H1 (cell line): ENCODE data around the gene NLRP1. TPM values are rescaled to one million over a fixed set of nuclear protein-coding genes. Genes with fewer than 3 reads are reported as not detected.

ENCODE experiments used
- CTCF ChIA-PET: fragments of 300-600 bp; sonication (Branson Sonifier 250); formaldehyde crosslinking; loops from one replicate; lab custom pipeline; 2021; ENCODE audit not compliant: partially characterized antibody; lab: Charles Lee
- POLR2A ChIA-PET: fragments of 300-600 bp; sonication (Branson Sonifier 250); formaldehyde crosslinking; loops from one replicate; lab custom pipeline; 2021; ENCODE audit warnings: inconsistent platforms; ENCODE audit not compliant: partially characterized antibody; lab: Charles Lee
- DNase-seq, 2 experiments: peaks; one replicate each; pipeline versions ENCODE4 v3.0.0 to v3.0.0-alpha.2; 2010 to 2022; ENCODE audit warnings: low spot score in 2 of 2, low read depth in 1 of 2, mixed read lengths in 1 of 2
- FAIRE-seq: peaks from 2 replicates; lab custom pipeline; 2011; peaks lifted over from hg19 to GRCh38; lab: Jason Lieb, UNC
- H2AFZ ChIP-seq: 2 replicates; pipeline ENCODE4 v1.8.1; 2012; ENCODE audit warnings: low read length, inconsistent platforms
- H2AK5ac ChIP-seq: 2 replicates; pipeline ENCODE4 v1.6.1; 2013; ENCODE audit warnings: low read depth, low read length
- H2BK120ac ChIP-seq: replicated peaks from 2 replicates; pipeline ENCODE3; 2013; ENCODE audit warnings: low read depth, low read length, inconsistent platforms
- H2BK12ac ChIP-seq: 2 replicates; pipeline ENCODE4 v1.6.1; 2013; ENCODE audit warnings: low read depth, low read length
- H2BK15ac ChIP-seq: 2 replicates; pipeline ENCODE4 v1.6.1; 2013; ENCODE audit warnings: low read length
- H2BK20ac ChIP-seq: 2 replicates; pipeline ENCODE4 v1.6.1; 2013; ENCODE audit warnings: low read length
- H2BK5ac ChIP-seq: 2 replicates; pipeline ENCODE4 v1.6.1; 2013; ENCODE audit warnings: low read depth, low read length
- H3K14ac ChIP-seq: 2 replicates; pipeline ENCODE4 v1.6.1; 2013; ENCODE audit warnings: inconsistent platforms; ENCODE audit not compliant: insufficient read length
- H3K18ac ChIP-seq: 2 replicates; pipeline ENCODE4 v1.6.1; 2013; ENCODE audit warnings: low read length; ENCODE audit errors: extremely low read depth
- H3K23ac ChIP-seq: 2 replicates; pipeline ENCODE4 v1.6.1; 2013; ENCODE audit warnings: inconsistent platforms; ENCODE audit not compliant: insufficient read length
- H3K23me2 ChIP-seq: 2 replicates; pipeline ENCODE4 v1.6.1; 2013; ENCODE audit warnings: low read depth, low read length
- H3K27ac ChIP-seq: 2 replicates; pipeline ENCODE4 v1.6.1; 2011; ENCODE audit warnings: low read depth, low read length, inconsistent platforms
- H3K27me3 ChIP-seq, 4 experiments: replicated peaks in 1 of 4; 1 replicate in 1 of 4; 2 replicates in 3 of 4; pipeline versions ENCODE4 v1.6.1 to v1.8.1; 2011 to 2013; ENCODE audit warnings: low read length in 3 of 4, mild to moderate bottlenecking in 3 of 4, inconsistent platforms in 2 of 4, mixed read lengths in 2 of 4, moderate library complexity in 1 of 4; ENCODE audit not compliant: control insufficient read depth in 3 of 4, insufficient read depth in 3 of 4; ENCODE audit errors: extremely low read depth in 1 of 4
- H3K36me3 ChIP-seq, 4 experiments: 2 replicates each; pipeline versions ENCODE4 v1.6.1 to v1.8.1; 2011 to 2013; ENCODE audit warnings: mild to moderate bottlenecking in 4 of 4, low read length in 3 of 4, moderate library complexity in 2 of 4, control low read depth in 1 of 4, inconsistent platforms in 1 of 4; ENCODE audit not compliant: insufficient read depth in 4 of 4, control insufficient read depth in 2 of 4
- H3K4ac ChIP-seq: replicated peaks from 2 replicates; pipeline ENCODE3; 2013; ENCODE audit warnings: low read length, low read depth, mixed read lengths, inconsistent platforms; ENCODE audit not compliant: insufficient read length
- H3K4me1 ChIP-seq, 4 experiments: replicated peaks in 1 of 4; 1 replicate in 1 of 4; 2 replicates in 3 of 4; pipeline versions ENCODE4 v1.6.1 to v1.8.1; 2011 to 2013; ENCODE audit warnings: low read length in 3 of 4, inconsistent platforms in 2 of 4, mixed read lengths in 1 of 4; ENCODE audit not compliant: insufficient read depth in 4 of 4, control insufficient read depth in 3 of 4
- H3K4me2 ChIP-seq, 2 experiments: 2 replicates each; pipeline versions ENCODE4 v1.6.1 to v1.8.1; 2011 to 2013; ENCODE audit warnings: low read depth in 2 of 2, low read length in 2 of 2, control low read depth in 1 of 2, inconsistent platforms in 1 of 2, mild to moderate bottlenecking in 1 of 2; ENCODE audit not compliant: insufficient read depth in 1 of 2
- H3K4me3 ChIP-seq, 4 experiments: fragments of 200-600, 300-600 bp in 1 of 4; sonication (generic), shearing (Covaris generic), sonication (Bioruptor Twin) in 1 of 4; 2 replicates each; pipeline versions ENCODE4 v1.5.1 to v1.8.1; 2011 to 2016; ENCODE audit warnings: low read length in 4 of 4, low read depth in 3 of 4, control low read depth in 2 of 4, inconsistent platforms in 2 of 4, mild to moderate bottlenecking in 2 of 4, mixed read lengths in 1 of 4, moderate library complexity in 1 of 4; ENCODE audit not compliant: insufficient read depth in 2 of 4; ENCODE audit errors: extremely low read depth in 1 of 4
- H3K56ac ChIP-seq: replicated peaks from 2 replicates; pipeline ENCODE3; 2013; ENCODE audit warnings: low read depth, mild to moderate bottlenecking, mixed read lengths, low read length, inconsistent platforms; ENCODE audit not compliant: insufficient read length
- H3K79me1 ChIP-seq: 2 replicates; pipeline ENCODE4 v1.6.1; 2013; ENCODE audit warnings: low read depth, low read length, control low read depth
- H3K79me2 ChIP-seq, 2 experiments: 2 replicates each; pipeline versions ENCODE4 v1.6.1 to v1.8.1; 2012 to 2013; ENCODE audit warnings: low read length in 2 of 2, mild to moderate bottlenecking in 2 of 2, inconsistent platforms in 1 of 2; ENCODE audit not compliant: insufficient read depth in 2 of 2, control insufficient read depth in 1 of 2
- H3K9ac ChIP-seq, 4 experiments: replicated peaks in 1 of 4; 1 replicate in 1 of 4; 2 replicates in 3 of 4; pipeline versions ENCODE4 v1.6.1 to v1.8.1; 2011 to 2013; ENCODE audit warnings: low read depth in 3 of 4, low read length in 3 of 4, control low read depth in 2 of 4, mild to moderate bottlenecking in 2 of 4, moderate library complexity in 2 of 4, inconsistent platforms in 1 of 4; ENCODE audit errors: extremely low read depth in 1 of 4
- H3K9me3 ChIP-seq, 2 experiments: 2 replicates each; pipeline versions ENCODE4 v1.6.1 to v1.8.1; 2012 to 2013; ENCODE audit warnings: mild to moderate bottlenecking in 2 of 2, moderate library complexity in 2 of 2, control low read depth in 1 of 2, inconsistent platforms in 1 of 2, low read depth in 1 of 2, low read length in 1 of 2, mixed read lengths in 1 of 2; ENCODE audit not compliant: insufficient read depth in 2 of 2
- H4K20me1 ChIP-seq, 2 experiments: replicated peaks in 1 of 2; 2 replicates each; pipeline versions ENCODE3 to v1.8.1; 2011 to 2013; ENCODE audit warnings: inconsistent platforms in 2 of 2, low read length in 2 of 2, mild to moderate bottlenecking in 1 of 2; ENCODE audit not compliant: insufficient read depth in 2 of 2, control insufficient read depth in 1 of 2
- H4K5ac ChIP-seq: 2 replicates; pipeline ENCODE4 v1.6.1; 2013; ENCODE audit warnings: low read length, low read depth, mixed read lengths, inconsistent platforms; ENCODE audit not compliant: insufficient read length
- H4K8ac ChIP-seq: 2 replicates; pipeline ENCODE4 v1.8.0; 2013; ENCODE audit warnings: mild to moderate bottlenecking, moderate library complexity, low read length, inconsistent platforms; ENCODE audit not compliant: insufficient read depth; ENCODE audit errors: extremely low read depth
- H4K91ac ChIP-seq: replicated peaks from 2 replicates; pipeline ENCODE3; 2013; ENCODE audit warnings: low read length, mixed read lengths, inconsistent platforms; ENCODE audit not compliant: insufficient read length
- BCL11A ChIP-seq, 2 experiments: IDR thresholded peaks; one replicate each; pipeline ENCODE4 v1.6.1; 2011; ENCODE audit warnings: low read depth in 2 of 2, low read length in 2 of 2, mild to moderate bottlenecking in 2 of 2
- CTCF ChIP-seq, 3 experiments: IDR thresholded peaks; 1 replicate in 2 of 3; 2 replicates in 1 of 3; pipeline versions ENCODE4 v1.5.1 to v1.6.1; 2011; ENCODE audit warnings: low read length in 3 of 3, mild to moderate bottlenecking in 3 of 3, inconsistent platforms in 2 of 3, low read depth in 1 of 3, moderate library complexity in 1 of 3; ENCODE audit not compliant: insufficient read depth in 1 of 3; ENCODE audit errors: control extremely low read depth in 1 of 3
- NRF1 ChIP-seq: IDR thresholded peaks from 2 replicates; pipeline ENCODE4 v1.6.1; 2011; ENCODE audit warnings: mild to moderate bottlenecking, low read depth, low read length, improper control_type of control experiment
- SP1 ChIP-seq: IDR thresholded peaks from 2 replicates; pipeline ENCODE4 v1.6.1; 2011; ENCODE audit warnings: low read depth, low read length
- SP2 ChIP-seq: IDR thresholded peaks from 2 replicates; pipeline ENCODE4 v1.6.1; 2012; ENCODE audit warnings: mild to moderate bottlenecking, low read length, inconsistent platforms
- WGBS, 2 experiments: shearing (Covaris generic) in 1 of 2; methylation state at CpG; one replicate each; pipeline versions ENCODE4 v1.1.6 to v1.1.7; 2013 to 2015; ENCODE audit warnings: low lambda C conversion rate in 2 of 2, mixed read lengths in 2 of 2, inconsistent platforms in 1 of 2, low coverage in 1 of 2, missing lambda C conversion rate in 1 of 2; ENCODE audit not compliant: insufficient replicate concordance in 2 of 2, insufficient coverage in 1 of 2, insufficient read length in 1 of 2; ENCODE audit errors: extremely low coverage in 1 of 2, missing lambda C conversion rate in 1 of 2; 5-methylcytosine and 5-hydroxymethylcytosine counted together
- polyA plus RNA-seq, 7 experiments: library from polyadenylated mRNA; depleted of rRNA in 3 of 7; stranded (reverse) in 5 of 7; unstranded in 2 of 7; fragments of >200 nt in 5 of 7; fragments of 200-250 nt in 2 of 7; gene quantifications; 1 replicate in 5 of 7; 2 replicates in 1 of 7; 4 replicates in 1 of 7; pipeline versions ENCODE4 v1.2.1 to v1.2.3, GENCODE V29; 2011 to 2013; ENCODE audit warnings: missing spikeins in 2 of 7, mixed read lengths in 2 of 7
- total RNA-seq: library from RNA; stranded (reverse); fragmentation: NEBNext Ultra II Directional; extraction: Animal tissue kit (Norgen Biotek cat#: 25700); gene quantifications from 2 replicates; pipeline ENCODE4 v1.2.1, GENCODE V29; 2021

The NLRP1 gene
- total and polyA plus RNA-seq, 2 of the 8 experiments (the other 6 are each of a cell fraction or from before 2014, with no cell fraction given): 8.6 to 10.4 TPM

- Histone ChIP-seq H2AK5ac (no peak overlapping the region), H3K27me3 (no peaks in the 10 kb centered on the region), H3K27ac (no peak overlapping the region), H3K18ac (no peak overlapping the region), H4K91ac (no peak overlapping the region), H3K23me2 (no peaks in the 10 kb centered on the region; the same call in 1 of the 2 replicates), H3K79me1 (no peaks in the 10 kb centered on the region), H3K56ac (no peak overlapping the region), H3K4me3 (no peak overlapping the region), H2BK5ac (no peak overlapping the region), H2BK120ac (no peak overlapping the region), H4K20me1 (no peaks in the 10 kb centered on the region), H4K5ac (no peak overlapping the region), H2BK12ac (no peak overlapping the region), H3K4ac (no peak overlapping the region), H3K4me1 (no peaks in the 10 kb centered on the region), H3K9ac (no peak overlapping the region), H2AFZ (no peak overlapping the region), H2BK20ac (no peak overlapping the region), H2BK15ac (no peak overlapping the region), H3K9me3 (no peaks in the 10 kb centered on the region; a peak in 1 of 4 replicates), H3K79me2 (no peaks in the 10 kb centered on the region), H3K4me2 (no peak overlapping the region), H3K36me3 (no peaks in the 10 kb centered on the region), H3K23ac (no peak overlapping the region), H4K8ac (no peak overlapping the region), H3K14ac (no peak overlapping the region)
- no peak for TF ChIP-seq CTCF (IDR thresholded peaks at IDR 0.05; ENCODE audit: control extremely low read depth in 1 of 3, insufficient read depth in 1 of 3, low read depth in 1 of 3, low read length in 3 of 3)
- TF ChIP-seq NRF1: no peak
- TF ChIP-seq SP2: no peak
- no peak for TF ChIP-seq SP1
- TF ChIP-seq BCL11A (IDR thresholded peaks at IDR 0.05; ENCODE audit: low read depth in 2 of 2, low read length in 2 of 2): no peak
- CTCF ChIA-PET: interaction anchor here (1.1 to 2.5 kb wide), 4 partner anchors 17 to 99 kb away, joined by 3 to 5 read pairs (median 4); no protein-coding TSS in a partner anchor
- DNase-seq (no peak), FAIRE-seq (no peak)
- WGBS, 2 experiments: 85% methylated on average over 12 of the region's 12 CpGs; no CpG with 5 or more reads in 1 of the 2 experiments
- POLR2A ChIA-PET: interaction anchor here (0.6 kb wide), 1 partner anchor 987 kb away, joined by 3 read pairs; no protein-coding TSS in a partner anchor
These were observed 24.2 kb upstream of the NLRP1 start for GRCh38 chr17:5608399-5609112.
